Stimulated activated CD4-positive, alpha-beta T cell treated with anti-CD3 and anti-CD28 coated beads, Interleukin-12 subunit alpha, Interleukin-12 subunit beta, amount 100 ng/mL, for 4 hours (primary cell): ENCODE data around the gene TM9SF3.
A peak's percentile ranks its signal among the peaks of the same experiment; 100 is the strongest.

Experiments
- DNase-seq: peaks from one replicate; pipeline ENCODE4 v3.0.0-alpha.2; 2020

Gene TM9SF3

GRCh38 chr10:96507044-96507443 lies 79.8 kb downstream of the TM9SF3 start:
- DNase-seq, result no peak

- no peak for DNase-seq
Observed at GRCh38 chr10:96505150-96506136, 81.4 kb downstream of the TM9SF3 start.

- no peak for DNase-seq
Observed at GRCh38 chr10:96502561-96503282, 84.1 kb downstream of the TM9SF3 start.

GRCh38 chr10:96501985-96502384 lies 84.8 kb downstream of the TM9SF3 start:
- DNase-seq, result no peak

GRCh38 chr10:96500519-96500918 lies 86.3 kb downstream of the TM9SF3 start:
- DNase-seq, result no peak

- no peak for DNase-seq
Observed at GRCh38 chr10:96500050-96500449, 86.8 kb downstream of the TM9SF3 start.

GRCh38 chr10:96497391-96497790 lies 89.4 kb downstream of the TM9SF3 start:
- DNase-seq, result no peak

- DNase-seq, result no peak
Observed at GRCh38 chr10:96496281-96496925, 90.4 kb downstream of the TM9SF3 start.

- DNase-seq, result no peak
Observed at GRCh38 chr10:96495544-96495943, 91.3 kb downstream of the TM9SF3 start.

- DNase-seq, result no peak
Observed at GRCh38 chr10:96494694-96495093, 92.1 kb downstream of the TM9SF3 start.

GRCh38 chr10:96493871-96494525 lies 92.8 kb downstream of the TM9SF3 start:
- no peak for DNase-seq

- no peak for DNase-seq
Observed at GRCh38 chr10:96493254-96493653, 93.6 kb downstream of the TM9SF3 start.

- DNase-seq, result no peak
Observed at GRCh38 chr10:96491303-96491702, 95.5 kb downstream of the TM9SF3 start.

GRCh38 chr10:96488161-96488935 lies 98.5 kb downstream of the TM9SF3 start:
- no peak for DNase-seq

GRCh38 chr10:96482815-96483588 lies 103.8 kb downstream of the TM9SF3 start:
- DNase-seq, result no peak

GRCh38 chr10:96478355-96478754 lies 108.5 kb downstream of the TM9SF3 start:
- no peak for DNase-seq

GRCh38 chr10:96473866-96474265 lies 112.9 kb downstream of the TM9SF3 start:
- no peak for DNase-seq

- DNase-seq, result peak; percentile 15
Observed at GRCh38 chr10:96470116-96470743, 116.6 kb downstream of the TM9SF3 start.

- DNase-seq, result no peak
Observed at GRCh38 chr10:96468845-96469244, 118.0 kb downstream of the TM9SF3 start.
